Midbrain (tissue), 1 donor: ENCODE data around the gene TMIGD1.

Experiments
- DNase-seq: peaks from one replicate; lab custom pipeline; 2025; lab: John Stamatoyannopoulos, UW

TMIGD1 gene

DNA sequence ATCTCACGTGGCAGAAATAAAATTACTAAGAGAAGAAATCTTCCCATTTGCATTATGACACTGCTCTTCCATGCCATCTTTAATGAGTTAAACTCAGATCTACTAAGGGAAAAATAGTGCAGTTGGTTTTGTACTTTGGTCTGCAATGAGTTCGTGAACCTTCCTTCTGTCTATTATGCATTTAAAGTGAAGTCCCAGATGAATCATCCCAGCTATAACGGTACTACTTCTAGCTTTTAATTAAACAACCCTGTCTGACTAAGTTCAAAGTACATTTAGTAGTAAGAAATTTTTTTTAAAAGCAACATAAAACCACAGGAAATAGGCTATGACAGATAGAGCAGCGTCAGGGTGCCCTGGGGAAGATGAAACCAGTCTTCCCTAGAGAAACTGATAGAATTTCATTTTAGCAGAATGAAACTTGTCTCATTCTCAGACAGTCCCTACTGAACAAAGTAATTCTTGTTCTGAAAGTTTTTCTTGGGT is 1.8 kb downstream of the TMIGD1 start:
- no peak for DNase-seq

- DNase-seq: no peak
Measured at GRCh38 chr17:30326809-30327208, 7.0 kb downstream of the TMIGD1 start.

GRCh38 chr17:30324723-30325122 is 9.1 kb downstream of the TMIGD1 start:
- DNase-seq: no peak

DNA sequence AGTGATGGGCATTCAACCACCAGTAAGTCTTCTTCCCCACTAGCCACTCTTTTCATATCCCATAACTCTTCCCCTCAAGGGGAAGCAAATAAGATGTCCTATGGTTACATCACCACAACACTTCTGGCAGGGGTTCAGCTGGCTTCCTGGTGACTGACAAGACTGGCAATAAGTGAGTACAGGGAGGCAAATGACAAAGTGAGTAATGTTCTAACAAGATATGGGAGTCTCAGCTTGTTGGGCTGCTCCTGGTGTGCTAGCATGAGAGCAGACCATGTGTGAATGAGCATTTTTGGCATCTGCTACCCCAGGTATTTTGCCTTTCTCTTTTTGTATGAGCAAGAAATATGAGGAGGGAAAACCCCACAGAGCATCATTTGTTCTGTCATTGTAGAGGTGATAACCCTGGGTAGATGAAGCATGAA is 9.9 kb downstream of the TMIGD1 start:
- DNase-seq: no peak

- DNase-seq: no peak
Measured at GRCh38 chr17:30323262-30323894, 10.5 kb downstream of the TMIGD1 start.

- no peak for DNase-seq
Measured at GRCh38 chr17:30321314-30321713, 12.5 kb downstream of the TMIGD1 start.

- DNase-seq: no peak
Measured at GRCh38 chr17:30318155-30318554, 15.7 kb downstream of the TMIGD1 start.

GRCh38 chr17:30316736-30317135 is 17.1 kb downstream of the TMIGD1 start:
- no peak for DNase-seq

DNA sequence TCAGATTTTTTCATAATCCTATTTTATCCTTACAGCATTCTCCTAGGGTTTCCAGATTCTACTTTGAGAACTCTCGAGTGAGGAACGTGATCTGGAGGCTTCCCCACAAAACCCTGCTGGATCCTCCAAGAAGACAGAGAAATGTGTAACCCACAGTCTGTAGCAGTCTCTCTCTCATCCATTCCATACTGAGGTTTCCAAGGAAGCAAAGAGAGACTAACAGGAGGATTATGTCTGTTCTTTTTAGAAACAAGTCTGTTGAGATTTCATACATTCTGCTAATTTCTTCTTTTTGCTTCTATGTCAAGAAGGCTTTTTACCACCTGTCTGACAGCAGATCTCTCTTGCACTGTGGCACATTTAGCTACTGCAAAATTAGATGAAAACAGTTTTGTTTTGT is 18.8 kb downstream of the TMIGD1 start:
- no peak for DNase-seq

DNA sequence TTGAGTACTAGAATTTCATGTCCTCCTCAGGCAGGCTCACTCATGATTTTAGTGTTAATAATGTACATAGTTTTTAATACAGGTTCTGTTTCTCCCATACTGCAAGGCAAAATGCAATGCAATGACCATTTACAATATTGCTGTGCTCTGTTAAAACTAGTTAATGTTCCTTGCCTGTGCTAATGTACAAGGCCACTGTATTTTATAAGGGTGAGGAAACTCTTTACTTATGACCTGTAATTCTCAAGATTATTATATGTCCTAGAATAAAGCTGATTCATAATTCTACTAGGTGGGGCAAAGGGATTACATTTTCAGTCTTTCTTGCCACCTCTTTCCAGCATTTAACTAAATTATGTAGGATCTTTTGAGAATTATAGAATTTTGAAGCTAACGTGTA is 19.4 kb downstream of the TMIGD1 start:
- no peak for DNase-seq

DNA sequence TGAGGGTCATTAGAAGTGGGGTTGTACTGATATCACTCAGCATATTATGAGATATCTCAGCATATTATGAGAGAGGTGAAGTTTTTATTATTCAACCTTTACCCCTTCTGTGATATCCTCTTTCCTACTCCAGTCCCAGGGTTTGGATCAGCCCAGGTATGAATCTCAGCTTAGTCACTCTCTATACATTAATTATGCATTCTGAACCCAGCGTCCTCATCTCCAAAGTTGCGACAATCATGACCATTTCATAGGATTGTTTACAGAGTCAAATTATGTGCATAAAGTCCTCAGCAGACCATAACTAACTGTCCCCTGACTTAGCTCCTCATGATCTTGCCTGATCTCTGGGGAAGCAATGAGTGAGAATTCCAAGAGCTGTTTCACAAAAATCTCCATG is 21.6 kb downstream of the TMIGD1 start:
- no peak for DNase-seq

DNA sequence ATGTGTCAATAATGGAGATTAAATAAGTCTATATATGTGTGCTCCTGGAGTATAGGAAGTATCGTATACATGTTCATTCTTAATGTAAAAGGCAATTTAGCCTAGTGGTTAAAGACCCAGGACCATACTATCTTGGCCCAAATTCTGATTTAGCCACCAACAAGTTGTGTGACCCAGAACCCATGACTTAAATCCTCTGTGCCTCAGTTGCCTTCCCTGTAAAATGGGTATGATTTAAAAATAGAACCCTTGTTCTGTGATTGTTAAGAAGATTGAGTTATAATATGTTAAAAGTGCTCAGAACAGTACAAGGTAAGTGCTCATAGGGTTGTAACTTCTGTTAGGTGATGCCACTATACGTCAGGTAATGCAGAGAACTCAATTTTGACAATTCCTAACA is 23.3 kb downstream of the TMIGD1 start:
- DNase-seq: no peak

GRCh38 chr17:30309591-30309990 is 24.3 kb downstream of the TMIGD1 start:
- no peak for DNase-seq

- DNase-seq: no peak
Measured at GRCh38 chr17:30308406-30308805, 25.5 kb downstream of the TMIGD1 start.

DNA sequence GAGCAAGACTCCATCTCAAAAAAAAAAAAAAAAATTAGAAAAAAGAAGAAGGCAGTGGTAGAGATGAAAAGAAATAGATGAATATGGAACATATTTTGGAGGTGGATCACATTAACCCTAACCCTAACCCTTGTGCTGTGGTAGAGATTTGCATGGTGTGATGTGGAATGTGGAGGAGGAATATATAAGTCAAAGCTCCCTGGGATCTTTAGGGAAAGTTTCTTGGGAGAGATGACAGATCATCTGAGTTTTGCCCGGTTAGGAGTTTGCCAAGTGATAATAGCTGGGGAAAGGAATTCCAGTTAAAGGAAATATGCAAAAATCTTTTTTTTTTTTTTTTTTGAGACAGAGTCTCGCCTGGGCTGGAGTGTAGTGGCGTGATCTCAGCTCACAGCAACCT is 29.1 kb downstream of the TMIGD1 start:
- no peak for DNase-seq

DNA sequence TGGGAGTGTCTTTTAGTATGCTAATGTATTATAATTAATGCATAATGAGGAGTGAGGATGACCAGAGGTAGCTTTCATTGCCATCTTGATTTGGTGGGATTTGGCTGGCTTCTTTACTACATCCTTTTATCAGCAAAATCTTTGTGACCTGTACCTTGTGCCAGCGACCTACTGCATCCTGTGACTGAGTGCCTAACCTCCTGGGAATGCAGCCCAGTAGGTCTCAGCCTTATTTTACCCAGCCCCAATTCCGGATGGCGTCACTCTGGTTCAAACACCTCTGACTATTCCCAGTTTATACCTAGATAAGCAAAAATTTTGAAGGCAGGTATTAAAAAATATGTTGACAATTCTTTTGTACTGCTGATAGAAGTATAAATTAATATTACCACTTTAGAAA is 31.6 kb downstream of the TMIGD1 start:
- DNase-seq: no peak

DNA sequence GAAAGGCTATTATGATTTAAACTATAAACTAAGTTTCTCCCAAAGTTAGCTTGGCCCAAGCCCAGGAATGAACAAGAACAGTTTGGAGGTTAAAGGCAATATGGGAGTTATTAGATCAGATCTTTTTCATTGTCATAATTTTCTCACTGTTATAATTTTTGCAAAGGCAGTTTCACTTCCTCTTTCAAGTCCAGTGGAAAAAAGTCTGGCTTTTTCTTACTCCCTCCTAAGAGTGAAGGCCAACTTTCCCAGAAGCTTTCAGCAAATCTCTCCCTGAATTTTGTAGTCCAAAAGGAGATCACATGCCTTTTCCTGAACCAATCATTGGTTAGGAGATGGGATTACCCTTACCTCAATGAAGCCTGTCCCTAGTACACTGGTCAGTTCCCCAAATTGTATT is 33.0 kb downstream of the TMIGD1 start:
- no peak for DNase-seq

DNA sequence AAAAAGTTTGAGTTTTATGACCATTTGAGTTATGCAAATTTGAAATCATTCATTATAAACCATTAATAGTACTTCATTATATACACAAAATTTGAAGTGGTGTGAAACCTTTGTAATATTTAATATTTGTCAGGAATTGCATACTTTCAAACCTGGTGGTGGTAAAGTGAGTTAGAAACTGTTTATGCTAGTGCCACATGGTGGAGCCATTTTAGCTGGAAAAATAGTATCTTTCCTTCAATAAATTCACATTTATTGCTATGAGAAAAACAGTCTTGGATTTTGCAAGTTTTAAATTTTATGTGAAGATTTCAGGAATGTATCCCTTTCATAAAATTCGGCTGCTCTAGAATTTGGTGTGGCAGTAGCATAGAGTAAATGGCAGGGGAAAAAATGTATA is 34.9 kb downstream of the TMIGD1 start:
- no peak for DNase-seq

DNA sequence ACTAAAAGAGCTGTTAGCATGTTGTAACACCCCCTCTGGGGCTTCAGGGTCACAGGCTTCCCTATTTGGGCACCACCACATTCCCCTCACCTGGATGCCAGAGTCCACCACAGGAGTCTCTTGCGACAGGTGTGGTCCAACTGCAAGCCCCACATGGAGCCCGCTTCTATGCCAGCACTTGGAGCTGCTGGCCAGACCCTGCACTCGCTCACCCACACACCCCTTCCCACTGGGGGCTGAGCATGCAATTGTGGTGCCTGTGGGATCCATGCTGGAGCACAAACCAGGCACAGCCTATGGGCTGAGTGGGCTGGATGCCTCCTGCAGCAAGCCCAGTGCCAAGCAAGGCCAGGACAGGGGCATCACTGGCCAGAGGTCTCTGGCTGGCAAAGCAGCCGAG is 36.1 kb downstream of the TMIGD1 start:
- DNase-seq: no peak

GRCh38 chr17:30296499-30297080 is 37.3 kb downstream of the TMIGD1 start:
- DNase-seq: no peak

DNA sequence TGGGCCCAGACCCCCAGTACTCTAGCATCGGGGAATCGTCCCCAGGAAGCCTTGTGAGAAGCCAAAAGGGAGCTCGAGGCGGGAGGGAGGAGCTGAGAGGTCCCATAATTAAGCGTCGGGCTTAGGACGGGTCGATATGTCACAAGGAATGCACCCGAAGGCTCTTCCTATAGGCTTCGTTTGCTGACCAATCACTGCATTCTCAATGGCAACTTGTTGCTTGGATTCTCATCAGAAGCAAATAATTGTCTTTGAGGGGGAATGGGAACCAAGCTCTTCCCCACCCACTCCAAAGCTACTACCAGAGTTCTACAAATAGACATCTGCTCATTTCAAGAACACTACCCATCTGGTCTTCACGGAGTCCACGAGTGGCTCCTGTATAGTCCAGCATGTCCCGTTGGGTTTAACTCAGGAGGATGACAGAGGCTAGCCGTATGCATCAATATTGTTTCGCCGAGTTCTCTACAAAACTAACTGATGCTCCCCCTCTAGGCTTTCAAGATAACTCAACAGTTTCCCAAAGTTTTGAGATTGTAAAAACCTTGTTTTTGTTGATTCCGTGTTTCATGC is 41.5 kb downstream of the TMIGD1 start:
- peak; percentile 31 for DNase-seq

- peak; percentile 86 for DNase-seq
Measured at GRCh38 chr17:30291543-30292285, 42.1 kb downstream of the TMIGD1 start, which contains the start of gene BLMH. Gene BLMH (minus strand): TSS chr17:30291944. CDS start chr17:30291819, 125 bp downstream.
